HG03378 (cell line): ENCODE results near the gene CERKL.

Source experiments
- ATAC-seq: cut with Tn5 transposase; IDR thresholded peaks from one replicate; pipeline ENCODE4 v1.9.1; 2021; ENCODE audit warnings: mild to moderate bottlenecking, moderate library complexity; ENCODE audit not compliant: unreplicated experiment

CERKL gene

DNA sequence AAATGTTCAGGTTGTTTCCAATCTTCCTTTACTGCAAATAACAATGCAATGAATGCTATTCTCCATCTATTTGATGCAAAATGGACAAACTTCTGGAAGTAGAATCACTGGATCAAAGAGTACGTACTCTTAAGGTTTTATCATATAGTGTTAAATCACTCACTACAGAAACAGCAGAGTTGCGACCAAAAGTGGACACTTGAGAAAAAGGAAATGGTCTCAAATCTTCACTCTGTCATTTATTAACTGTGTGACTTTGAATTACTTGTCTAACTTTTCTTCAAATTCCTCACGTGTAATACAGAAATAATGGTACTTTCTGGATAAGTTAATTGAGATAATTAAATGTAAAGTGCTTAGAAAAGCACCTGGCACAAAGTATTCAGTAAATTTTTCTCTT, 78.1 kb downstream of the CERKL start:
- ATAC-seq: peak; percentile 48

GRCh38 chr2:181576431-181576830, 80.5 kb downstream of the CERKL start:
- ATAC-seq: no peak

DNA sequence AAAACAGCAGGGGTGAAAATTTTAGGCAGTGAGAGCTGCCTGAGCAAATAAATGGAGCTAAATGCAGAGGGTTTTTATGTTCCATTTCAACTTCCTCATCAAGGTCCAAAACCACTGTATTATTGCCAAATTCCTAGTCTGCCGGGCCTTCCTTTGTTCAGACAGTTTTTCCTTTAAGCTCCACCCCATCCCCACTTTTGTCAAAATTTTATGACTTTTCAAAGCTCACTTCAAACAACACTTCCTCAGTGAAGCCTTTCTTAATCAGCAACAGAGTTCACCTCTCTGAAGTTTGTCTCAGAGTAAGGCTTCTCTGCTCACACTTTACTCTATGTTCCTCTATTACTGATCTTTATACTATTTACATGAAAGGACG, 81.3 kb downstream of the CERKL start:
- no peak for ATAC-seq

- ATAC-seq: no peak
Observed at GRCh38 chr2:181575024-181575649, 81.8 kb downstream of the CERKL start.

- ATAC-seq: no peak
Observed at GRCh38 chr2:181574321-181574720, 82.6 kb downstream of the CERKL start.

- no peak for ATAC-seq
Observed at GRCh38 chr2:181573140-181573736, 83.7 kb downstream of the CERKL start.

DNA sequence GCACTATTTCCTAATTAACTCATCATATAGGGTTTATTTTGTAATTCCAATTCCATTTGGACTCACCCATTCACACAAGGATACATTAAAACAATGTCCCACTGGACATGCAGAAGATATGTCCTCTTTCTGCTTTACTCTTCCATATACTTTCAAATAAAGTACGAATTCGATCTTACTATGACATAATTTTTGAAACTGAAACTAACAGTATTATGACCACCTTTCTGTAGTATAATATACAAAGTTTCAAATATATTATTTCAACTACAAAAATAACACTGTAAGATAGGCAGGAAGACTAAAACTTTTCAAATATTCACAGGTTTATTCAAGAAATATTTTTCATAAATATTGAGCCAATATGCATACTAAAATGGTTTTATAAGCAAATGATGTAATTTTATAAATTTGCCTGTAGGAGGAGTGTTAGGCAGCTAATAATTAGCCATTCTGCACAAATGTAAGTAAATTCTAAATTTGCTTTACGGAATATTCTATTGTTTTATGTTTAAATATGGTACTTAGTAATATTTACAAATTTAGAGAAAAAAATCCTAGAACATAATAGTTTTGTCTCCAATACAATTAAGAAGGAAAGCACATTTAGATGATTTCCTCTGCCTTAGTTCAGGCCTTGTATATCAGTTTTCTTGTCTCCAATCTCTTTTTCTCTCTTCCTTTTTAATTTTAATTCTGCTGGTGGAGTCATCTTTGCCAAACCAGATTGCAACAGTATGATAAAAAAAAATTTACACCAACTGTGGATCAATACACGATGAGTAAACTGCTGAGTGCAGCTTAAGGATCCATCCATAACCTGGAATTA, 85.9 kb downstream of the CERKL start:
- no peak for ATAC-seq

- ATAC-seq: no peak
Observed at GRCh38 chr2:181570059-181570458, 86.8 kb downstream of the CERKL start.

GRCh38 chr2:181566334-181567032, 90.4 kb downstream of the CERKL start:
- ATAC-seq: no peak

- ATAC-seq: no peak
Observed at GRCh38 chr2:181563101-181563692, 93.7 kb downstream of the CERKL start.

DNA sequence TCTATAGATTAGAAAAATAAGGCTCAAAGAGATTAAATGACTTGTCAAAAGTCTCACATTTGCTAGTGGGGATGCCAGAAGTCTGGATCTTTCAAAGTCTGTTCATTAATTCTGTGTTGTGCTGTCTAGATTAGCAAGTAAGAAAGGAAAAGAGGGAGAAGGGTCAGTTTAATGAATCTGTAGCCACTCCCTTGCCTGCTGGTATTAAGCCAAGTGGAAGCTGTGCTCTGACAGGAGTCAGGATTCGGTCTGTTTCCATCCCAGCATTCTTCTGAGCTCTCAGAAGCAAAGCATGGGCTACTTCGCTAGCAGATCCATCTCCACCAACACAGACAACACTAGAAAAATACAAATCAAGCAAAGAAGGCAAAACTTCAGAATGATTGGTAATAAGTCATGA, 98.5 kb downstream of the CERKL start:
- ATAC-seq: no peak

GRCh38 chr2:181554061-181554830, 102.7 kb downstream of the CERKL start:
- ATAC-seq: no peak

- ATAC-seq: no peak
Observed at GRCh38 chr2:181553244-181553643, 103.7 kb downstream of the CERKL start.

DNA sequence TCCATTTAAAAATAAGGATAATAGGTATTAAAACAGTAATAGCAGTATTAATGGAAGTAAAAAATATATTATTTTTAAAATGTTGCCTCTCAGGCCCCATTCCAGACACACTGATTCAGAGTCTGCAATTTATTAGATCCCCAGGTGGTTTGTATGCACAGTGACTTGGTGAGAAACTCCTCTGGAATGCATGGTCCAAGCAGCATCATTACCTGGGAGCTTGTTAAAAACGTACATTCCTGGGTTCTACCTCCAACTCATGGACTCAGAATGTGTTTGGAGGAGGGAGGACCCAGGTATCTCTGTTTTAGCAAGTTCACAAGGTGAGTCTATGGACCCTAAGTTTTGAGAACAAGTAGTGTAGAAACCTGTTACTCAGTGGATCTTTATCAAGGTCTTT, 104.1 kb downstream of the CERKL start:
- ATAC-seq: no peak

GRCh38 chr2:181546086-181546485, 110.8 kb downstream of the CERKL start:
- ATAC-seq: no peak

DNA sequence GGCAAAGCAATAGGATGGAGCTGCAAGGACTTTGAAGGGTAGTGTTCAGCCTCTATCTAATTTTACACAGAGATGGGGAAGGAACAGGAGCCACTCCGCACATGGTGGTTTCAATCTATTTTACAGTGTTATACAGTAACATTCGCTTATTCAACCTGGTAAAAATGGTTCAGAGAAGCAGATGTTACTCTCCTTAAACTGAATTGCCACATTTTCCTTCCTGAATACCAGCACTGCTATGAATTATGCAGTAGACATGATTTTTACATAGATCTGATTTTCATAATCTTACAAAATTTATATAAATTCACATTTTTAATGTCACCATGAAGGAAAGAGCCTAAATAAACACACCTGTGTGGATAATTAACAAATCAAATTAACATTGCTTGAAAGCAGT, 114.7 kb downstream of the CERKL start:
- no peak for ATAC-seq

GRCh38 chr2:181540421-181540820, 116.5 kb downstream of the CERKL start:
- no peak for ATAC-seq

DNA sequence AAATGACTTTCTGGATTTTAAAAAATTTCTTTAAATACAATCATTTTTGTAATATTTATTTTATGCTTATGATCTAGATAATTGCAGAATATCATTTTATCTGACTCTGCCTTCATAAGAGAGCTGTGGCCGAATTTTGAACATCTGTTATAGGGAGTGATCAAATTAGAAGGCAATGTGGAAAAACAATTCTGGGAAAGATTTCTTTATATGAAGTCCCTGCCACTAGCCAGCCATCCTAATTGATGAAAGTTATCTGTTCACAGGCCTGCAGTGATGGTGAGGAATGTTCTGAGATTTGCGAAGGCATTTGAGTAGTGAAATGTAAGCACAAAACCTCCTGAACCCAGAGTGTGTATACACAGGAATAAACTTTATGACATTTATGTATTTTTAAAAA, 120.2 kb downstream of the CERKL start:
- ATAC-seq: no peak

DNA sequence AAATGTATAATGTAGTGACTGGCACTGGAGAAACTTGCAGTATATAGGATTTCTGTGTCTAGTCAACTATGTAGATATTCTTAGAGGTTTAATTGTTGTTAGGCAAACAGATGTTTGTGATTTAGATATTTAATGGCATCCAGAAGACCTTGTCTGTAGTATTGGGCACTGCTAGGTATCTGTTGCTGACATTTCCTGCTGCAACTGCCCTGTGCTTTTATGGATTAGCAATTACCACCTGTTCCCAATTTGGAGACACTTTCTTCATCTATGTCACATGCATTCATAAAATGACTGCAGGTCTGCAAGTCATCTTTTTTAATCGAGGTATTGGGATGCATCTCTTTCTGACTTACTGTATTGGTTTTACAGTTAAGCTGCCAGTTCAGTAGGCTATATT, 128.5 kb downstream of the CERKL start:
- ATAC-seq: no peak

GRCh38 chr2:181527058-181527457, 129.8 kb downstream of the CERKL start:
- no peak for ATAC-seq
